ENCODE measurements around the gene AHNAK. TPM values are rescaled to one million over a fixed set of nuclear protein-coding genes. Genes with fewer than 3 reads are reported as not detected.
"Not testable (repeated sequence)": the region's sequence is repeated elsewhere in the genome, so short reads cannot be mapped to it uniquely, and the experiment has no call there.

The AHNAK gene
- total RNA-seq, 1 donor from 2014 or later, result 14.9 TPM

- no peak overlapping the region for H2AFZ ChIP-seq (replicated peaks)
- H3K9ac ChIP-seq, result no peak overlapping the region
- no peaks in the 10 kb centered on the region for H3K36me3 ChIP-seq
- H3K4me1 Mint-ChIP-seq, result peaks cover 50% of the 10 kb centered on the region
- no peaks in the 10 kb centered on the region for H3K36me3 Mint-ChIP-seq
- H3K27ac ChIP-seq, result no peak overlapping the region
- no peak for DNase-seq (ENCODE audit: low spot score)
- H3K27me3 ChIP-seq, result peaks cover 6% of the 10 kb centered on the region
- no peaks in the 10 kb centered on the region for H3K9me3 ChIP-seq (ENCODE audit: low read depth)
- H3K27ac Mint-ChIP-seq, result no peak overlapping the region
- no peak overlapping the region for H3K4me2 ChIP-seq
- no peaks in the 10 kb centered on the region for H3K9me3 Mint-ChIP-seq
- no peaks in the 10 kb centered on the region for H4K20me1 ChIP-seq (ENCODE audit: low read depth)
- no peak overlapping the region for H3K4me3 ChIP-seq
- H3K79me2 ChIP-seq (ENCODE audit: low read depth), result no peaks in the 10 kb centered on the region
- peaks cover 31% of the 10 kb centered on the region for H3K4me1 ChIP-seq
- no peak for TF ChIP-seq CTCF (IDR thresholded peaks at IDR 0.05)
- peaks cover 26% of the 10 kb centered on the region for H3F3A ChIP-seq (ENCODE audit: low read depth)
- no peak overlapping the region for H3K4me3 Mint-ChIP-seq
- peaks cover 12% of the 10 kb centered on the region for H3K27me3 Mint-ChIP-seq (ENCODE audit: insufficient read depth, low read depth)
These were observed 46.5 kb downstream of the AHNAK start for GRCh38 chr11:62499944-62500649.

DNA sequence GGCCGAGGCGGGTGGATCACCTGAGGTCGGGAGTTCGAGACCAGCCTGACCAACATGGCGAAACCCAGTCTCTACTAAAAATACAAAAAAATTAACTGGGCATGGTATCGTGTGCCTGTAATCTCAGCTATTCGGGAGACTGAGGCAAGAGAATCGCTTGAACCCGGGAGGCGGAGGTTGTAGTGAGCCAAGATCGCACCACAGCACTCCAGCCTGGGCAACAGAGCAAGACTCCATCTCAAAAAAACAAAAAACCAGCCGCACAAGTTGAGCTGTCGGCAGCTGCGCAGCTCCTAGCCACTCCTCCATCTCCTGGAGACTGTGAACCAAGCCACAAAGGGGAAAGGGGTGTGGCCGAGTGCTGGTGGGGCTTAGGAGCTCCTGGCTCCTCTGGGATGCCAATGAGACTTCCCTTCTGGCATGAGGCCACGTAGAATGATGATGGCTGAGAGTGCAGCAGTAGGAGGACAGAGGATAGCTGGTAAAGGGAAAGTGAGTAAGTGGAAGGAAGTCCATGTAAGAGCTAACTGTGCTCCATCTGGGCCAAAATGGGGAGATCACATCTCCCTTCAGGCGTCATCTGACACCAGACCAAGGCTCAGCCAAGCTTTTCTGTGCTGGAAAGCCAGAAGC is 47.2 kb downstream of the AHNAK start:
- not testable (repeated sequence) for H3K9me3 ChIP-seq (ENCODE audit: low read depth); H2AFZ ChIP-seq (replicated peaks); H3K79me2 ChIP-seq (ENCODE audit: low read depth); H3K27ac Mint-ChIP-seq; H3K4me3 Mint-ChIP-seq; H3K27me3 ChIP-seq; H3K9ac ChIP-seq; H3K4me3 ChIP-seq; H3K27ac ChIP-seq; H4K20me1 ChIP-seq (ENCODE audit: low read depth); H3K36me3 Mint-ChIP-seq; H3K36me3 ChIP-seq; H3K4me2 ChIP-seq; H3K9me3 Mint-ChIP-seq
- peaks cover 20% of the 10 kb centered on the region for H3F3A ChIP-seq (ENCODE audit: low read depth)
- Mint-ChIP-seq H3K27me3 (ENCODE audit: insufficient read depth, low read depth) (peaks cover 12% of the 10 kb centered on the region), H3K4me1 (peaks cover 45% of the 10 kb centered on the region)
- peaks cover 25% of the 10 kb centered on the region for H3K4me1 ChIP-seq
- peak; percentile 40 for DNase-seq (ENCODE audit: low spot score)

GRCh38 chr11:62498492-62499286 is 47.9 kb downstream of the AHNAK start:
- Histone ChIP-seq H3K79me2 (ENCODE audit: low read depth) (no peaks in the 10 kb centered on the region), H3K27ac (no peak overlapping the region), H3K4me3 (no peak overlapping the region), H4K20me1 (ENCODE audit: low read depth) (no peaks in the 10 kb centered on the region), H3K9me3 (ENCODE audit: low read depth) (no peaks in the 10 kb centered on the region), H3K27me3 (no peaks in the 10 kb centered on the region), H3K9ac (no peak overlapping the region), H3F3A (ENCODE audit: low read depth) (peaks cover 20% of the 10 kb centered on the region), H2AFZ (replicated peaks) (no peak overlapping the region), H3K36me3 (no peaks in the 10 kb centered on the region), H3K4me2 (no peak overlapping the region), H3K4me1 (peaks cover 22% of the 10 kb centered on the region)
- peaks cover 39% of the 10 kb centered on the region for H3K4me1 Mint-ChIP-seq
- H3K27ac Mint-ChIP-seq, result no peak overlapping the region
- TF ChIP-seq EZH2phosphoT487 (IDR thresholded peaks at IDR 0.05) (no peak), CTCF (IDR thresholded peaks at IDR 0.05) (no peak), EZH2 (IDR thresholded peaks at IDR 0.05) (no peak)
- H3K36me3 Mint-ChIP-seq, result no peaks in the 10 kb centered on the region
- DNase-seq (ENCODE audit: low spot score), result no peak
- no peak overlapping the region for H3K4me3 Mint-ChIP-seq
- H3K9me3 Mint-ChIP-seq, result no peaks in the 10 kb centered on the region
- H3K27me3 Mint-ChIP-seq (ENCODE audit: insufficient read depth, low read depth), result peaks cover 11% of the 10 kb centered on the region
